Measurements from ENCODE around the gene PLGRKT.

GRCh38 chr9:5421163-5421562 lies 16.6 kb downstream of the PLGRKT start:
- no peak for TF ChIP-seq CTCF (IDR thresholded peaks at IDR 0.05)
- no peak for TF ChIP-seq EP300 (IDR thresholded peaks at IDR 0.05)
